ENCODE results near the gene UBQLN2.
"Not testable (repeated sequence)": the region's sequence is repeated elsewhere in the genome, so short reads cannot be mapped to it uniquely, and the experiment has no call there.

Gene UBQLN2

GRCh38 chrX:56563231-56564161 is at the start of gene UBQLN2:
Gene UBQLN2, plus strand, starts transcription at chrX:56563627. Its CDS starts 247 bp downstream, at chrX:56563874.
- in situ Hi-C loops (cut with MboI; ENCODE audit: low sequenced_read_pairs): no loop called here

- in situ Hi-C loops (cut with MboI; ENCODE audit: low sequenced_read_pairs): no loop called here
Measured at GRCh38 chrX:56519642-56520041, 43.8 kb upstream of the UBQLN2 start.

- in situ Hi-C loops (cut with MboI; ENCODE audit: low sequenced_read_pairs): not testable (repeated sequence)
Measured at GRCh38 chrX:56529482-56530007, 33.9 kb upstream of the UBQLN2 start.

- in situ Hi-C loops (cut with MboI; ENCODE audit: low sequenced_read_pairs): no loop called here
Measured at GRCh38 chrX:56530011-56530410, 33.4 kb upstream of the UBQLN2 start.

GRCh38 chrX:56550667-56551066 is 12.8 kb upstream of the UBQLN2 start:
- in situ Hi-C loops (cut with MboI; ENCODE audit: low sequenced_read_pairs): no loop called here

- in situ Hi-C loops (cut with MboI; ENCODE audit: low sequenced_read_pairs): no loop called here
Measured at GRCh38 chrX:56554870-56555269, 8.6 kb upstream of the UBQLN2 start.

GRCh38 chrX:56557376-56557929 is 6.0 kb upstream of the UBQLN2 start:
- in situ Hi-C loops (cut with MboI; ENCODE audit: low sequenced_read_pairs): no loop called here

DNA sequence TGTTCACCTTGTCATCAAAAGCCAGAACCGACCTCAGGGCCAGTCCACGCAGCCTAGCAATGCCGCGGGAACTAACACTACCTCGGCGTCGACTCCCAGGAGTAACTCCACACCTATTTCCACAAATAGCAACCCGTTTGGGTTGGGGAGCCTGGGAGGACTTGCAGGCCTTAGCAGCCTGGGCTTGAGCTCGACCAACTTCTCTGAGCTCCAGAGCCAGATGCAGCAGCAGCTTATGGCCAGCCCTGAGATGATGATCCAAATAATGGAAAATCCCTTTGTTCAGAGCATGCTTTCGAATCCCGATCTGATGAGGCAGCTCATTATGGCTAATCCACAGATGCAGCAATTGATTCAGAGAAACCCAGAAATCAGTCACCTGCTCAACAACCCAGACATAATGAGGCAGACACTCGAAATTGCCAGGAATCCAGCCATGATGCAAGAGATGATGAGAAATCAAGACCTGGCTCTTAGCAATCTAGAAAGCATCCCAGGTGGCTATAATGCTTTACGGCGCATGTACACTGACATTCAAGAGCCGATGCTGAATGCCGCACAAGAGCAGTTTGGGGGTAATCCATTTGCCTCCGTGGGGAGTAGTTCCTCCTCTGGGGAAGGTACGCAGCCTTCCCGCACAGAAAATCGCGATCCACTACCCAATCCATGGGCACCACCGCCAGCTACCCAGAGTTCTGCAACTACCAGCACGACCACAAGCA is 898 bp downstream of the UBQLN2 start:
- in situ Hi-C loops (cut with MboI; ENCODE audit: low sequenced_read_pairs): no loop called here

DNA sequence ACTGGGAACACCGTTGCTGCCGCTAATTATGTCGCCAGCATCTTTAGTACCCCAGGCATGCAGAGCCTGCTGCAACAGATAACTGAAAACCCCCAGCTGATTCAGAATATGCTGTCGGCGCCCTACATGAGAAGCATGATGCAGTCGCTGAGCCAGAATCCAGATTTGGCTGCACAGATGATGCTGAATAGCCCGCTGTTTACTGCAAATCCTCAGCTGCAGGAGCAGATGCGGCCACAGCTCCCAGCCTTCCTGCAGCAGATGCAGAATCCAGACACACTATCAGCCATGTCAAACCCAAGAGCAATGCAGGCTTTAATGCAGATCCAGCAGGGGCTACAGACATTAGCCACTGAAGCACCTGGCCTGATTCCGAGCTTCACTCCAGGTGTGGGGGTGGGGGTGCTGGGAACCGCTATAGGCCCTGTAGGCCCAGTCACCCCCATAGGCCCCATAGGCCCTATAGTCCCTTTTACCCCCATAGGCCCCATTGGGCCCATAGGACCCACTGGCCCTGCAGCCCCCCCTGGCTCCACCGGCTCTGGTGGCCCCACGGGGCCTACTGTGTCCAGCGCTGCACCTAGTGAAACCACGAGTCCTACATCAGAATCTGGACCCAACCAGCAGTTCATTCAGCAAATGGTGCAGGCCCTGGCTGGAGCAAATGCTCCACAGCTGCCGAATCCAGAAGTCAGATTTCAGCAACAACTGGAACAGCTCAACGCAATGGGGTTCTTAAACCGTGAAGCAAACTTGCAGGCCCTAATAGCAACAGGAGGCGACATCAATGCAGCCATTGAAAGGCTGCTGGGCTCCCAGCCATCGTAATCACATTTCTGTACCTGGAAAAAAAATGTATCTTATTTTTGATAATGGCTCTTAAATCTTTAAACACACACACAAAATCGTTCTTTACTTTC is 1.8 kb downstream of the UBQLN2 start:
- in situ Hi-C loops (cut with MboI; ENCODE audit: low sequenced_read_pairs): no loop called here

GRCh38 chrX:56569378-56570057 is 6.1 kb downstream of the UBQLN2 start:
- in situ Hi-C loops (cut with MboI; ENCODE audit: low sequenced_read_pairs): no loop called here

- in situ Hi-C loops (cut with MboI; ENCODE audit: low sequenced_read_pairs): no loop called here
Measured at GRCh38 chrX:56572975-56573374, 9.5 kb downstream of the UBQLN2 start.

DNA sequence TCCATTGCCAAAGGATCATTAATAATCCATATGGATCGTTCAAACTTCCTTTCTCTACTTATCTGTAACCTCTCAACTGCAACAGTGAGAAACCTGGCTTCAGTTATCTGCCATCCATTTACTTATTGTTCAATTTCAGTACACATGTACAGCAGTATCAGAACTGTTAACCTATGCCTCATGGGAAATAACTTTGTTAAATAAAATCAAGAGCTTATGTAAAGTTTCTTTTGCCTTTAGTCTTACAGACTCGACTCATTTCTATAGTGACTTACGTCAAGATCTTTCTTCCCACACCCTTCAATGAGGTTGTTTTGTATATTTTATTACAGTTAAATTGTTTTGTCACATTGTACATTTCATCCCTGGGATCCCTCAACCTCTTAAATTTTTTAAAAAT is 11.4 kb downstream of the UBQLN2 start:
- in situ Hi-C loops (cut with MboI; ENCODE audit: low sequenced_read_pairs): no loop called here

- in situ Hi-C loops (cut with MboI; ENCODE audit: low sequenced_read_pairs): no loop called here
Measured at GRCh38 chrX:56576721-56577120, 13.3 kb downstream of the UBQLN2 start.

DNA sequence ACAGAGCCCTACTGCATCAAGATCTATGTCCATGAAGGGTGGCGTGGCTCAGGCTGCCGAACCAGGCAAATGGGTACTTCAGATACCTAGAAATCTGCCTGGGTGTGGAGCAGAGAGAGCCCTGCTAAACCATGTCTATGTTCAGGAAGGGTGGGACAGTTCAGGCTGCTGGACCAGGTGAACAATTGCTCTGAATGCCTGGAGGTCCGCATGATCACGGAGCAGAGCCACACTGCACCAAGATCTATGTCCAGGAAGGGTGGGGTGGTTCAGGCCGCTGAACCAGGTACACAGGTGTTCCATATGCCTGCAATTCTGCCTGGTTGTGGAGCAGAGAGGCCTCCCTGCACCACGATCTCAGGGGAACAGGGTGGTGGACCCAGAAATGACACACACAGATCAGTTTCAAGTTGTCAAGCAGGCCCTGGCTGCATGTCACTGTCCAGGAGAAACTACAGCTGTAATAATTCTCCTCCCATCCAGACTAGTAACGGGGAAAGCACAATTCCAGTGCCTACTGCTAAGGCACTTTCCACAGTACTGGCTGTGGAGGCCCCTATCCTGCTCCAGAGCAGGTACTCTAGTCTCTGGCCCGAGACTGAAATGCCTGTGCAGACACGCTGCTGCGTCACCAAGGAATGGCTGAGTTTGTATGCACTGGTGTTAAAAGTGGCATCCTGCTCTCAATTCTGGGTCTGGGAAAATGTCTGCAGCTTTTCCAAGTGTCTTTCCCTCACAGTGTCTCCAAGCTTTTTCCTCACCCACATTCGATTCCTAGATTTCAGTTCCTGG is 25.2 kb downstream of the UBQLN2 start:
- in situ Hi-C loops (cut with MboI; ENCODE audit: low sequenced_read_pairs): no loop called here

DNA sequence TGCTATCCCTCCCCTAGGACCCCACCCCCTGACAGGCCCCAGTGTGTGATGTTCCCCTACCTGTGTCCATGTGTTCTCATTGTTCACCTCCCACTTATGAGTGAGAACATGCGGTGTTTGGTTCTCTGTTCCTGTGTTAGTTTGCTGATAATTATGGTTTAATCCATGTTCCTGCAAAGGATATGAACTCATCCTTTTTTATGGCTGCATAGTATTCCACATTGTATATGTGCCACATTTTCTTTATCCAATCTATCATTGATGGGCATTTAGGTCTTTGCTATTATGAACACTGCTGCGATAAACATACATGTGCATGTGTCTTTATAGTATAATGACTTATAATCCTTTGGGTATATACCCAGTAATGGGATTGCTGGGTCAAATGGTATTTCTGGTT is 28.4 kb downstream of the UBQLN2 start:
- in situ Hi-C loops (cut with MboI; ENCODE audit: low sequenced_read_pairs): not testable (repeated sequence)

DNA sequence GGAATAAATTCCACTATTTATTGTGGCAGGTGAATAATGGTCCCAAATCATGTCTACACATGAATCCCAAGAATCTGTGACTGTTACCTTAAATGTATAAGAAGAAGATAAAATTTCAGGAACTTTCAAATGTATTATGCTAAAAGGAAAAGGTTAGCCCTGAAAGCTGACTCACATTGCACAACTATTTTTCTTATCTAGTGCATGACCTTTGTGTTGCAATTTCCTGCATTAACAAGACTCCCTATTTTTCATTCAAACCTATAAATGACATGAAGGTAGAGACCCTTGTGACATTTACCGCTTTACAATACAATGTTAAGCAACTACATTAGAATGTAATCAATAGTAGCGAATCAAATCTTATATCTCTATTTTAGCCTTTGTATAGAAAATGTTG is 36.7 kb downstream of the UBQLN2 start:
- in situ Hi-C loops (cut with MboI; ENCODE audit: low sequenced_read_pairs): no loop called here

DNA sequence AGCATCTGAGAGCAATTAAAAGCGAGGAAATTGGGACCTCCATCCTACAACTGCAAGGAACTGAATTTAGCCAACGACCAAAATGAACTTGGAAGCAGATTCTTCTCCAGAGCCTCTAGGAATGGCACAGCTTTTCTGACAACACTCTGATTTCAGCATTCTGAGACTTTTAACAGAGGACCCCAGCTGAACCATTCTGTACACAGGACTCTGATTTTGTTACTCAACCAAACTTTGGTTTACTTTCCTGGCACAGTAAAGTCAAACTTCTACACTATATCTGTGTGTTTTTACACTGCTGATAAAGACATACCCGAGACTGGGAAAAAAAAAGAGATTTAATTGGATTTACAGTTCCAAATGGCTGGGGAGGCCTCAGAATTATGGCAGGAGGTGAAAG is 37.6 kb downstream of the UBQLN2 start:
- in situ Hi-C loops (cut with MboI; ENCODE audit: low sequenced_read_pairs): no loop called here

- in situ Hi-C loops (cut with MboI; ENCODE audit: low sequenced_read_pairs): no loop called here
Measured at GRCh38 chrX:56615282-56615681, 51.9 kb downstream of the UBQLN2 start.
